Mesendoderm (in vitro differentiated cells): ENCODE data around the gene SLC44A5.

ENCODE experiments used
- DNase-seq: peaks from one replicate; pipeline ENCODE4 v3.0.0; 2013
- H2AK5ac ChIP-seq: 2 replicates; pipeline ENCODE4 v1.6.1; 2013; ENCODE audit warnings: low read length, inconsistent platforms
- H2BK120ac ChIP-seq: 2 replicates; pipeline ENCODE4 v1.6.1; 2013; ENCODE audit warnings: low read depth, mild to moderate bottlenecking, low read length, moderate library complexity, mixed read lengths
- H2BK15ac ChIP-seq: replicated peaks from 2 replicates; pipeline ENCODE4 v1.6.1; 2013; ENCODE audit warnings: low read depth, mild to moderate bottlenecking, moderate library complexity
- H2BK5ac ChIP-seq: 2 replicates; pipeline ENCODE4 v1.6.1; 2013; ENCODE audit warnings: low read length, inconsistent platforms
- H3K18ac ChIP-seq: 2 replicates; pipeline ENCODE4 v1.6.1; 2013; ENCODE audit warnings: mild to moderate bottlenecking, low read length, mixed read lengths
- H3K23ac ChIP-seq: one replicate; pipeline ENCODE4 v1.6.1; 2013; ENCODE audit warnings: low read length
- H3K27ac ChIP-seq: 2 replicates; pipeline ENCODE4 v1.5.1; 2013; ENCODE audit warnings: low read depth, mild to moderate bottlenecking, inconsistent platforms, low read length, moderate library complexity
- H3K27me3 ChIP-seq: 2 replicates; pipeline ENCODE4 v1.6.1; 2013; ENCODE audit warnings: low read length, control low read depth, mild to moderate bottlenecking, inconsistent platforms; ENCODE audit not compliant: insufficient read depth, poor library complexity
- H3K36me3 ChIP-seq: 2 replicates; pipeline ENCODE4 v1.6.1; 2013; ENCODE audit warnings: low read length, inconsistent platforms; ENCODE audit not compliant: control insufficient read depth, insufficient read depth
- H3K4ac ChIP-seq: one replicate; pipeline ENCODE4 v1.6.1; 2013; ENCODE audit warnings: low read depth, mild to moderate bottlenecking, low read length, moderate library complexity
- H3K4me1 ChIP-seq: 2 replicates; pipeline ENCODE4 v1.6.1; 2013; ENCODE audit warnings: low read depth, low read length, inconsistent platforms; ENCODE audit not compliant: control insufficient read depth
- H3K4me2 ChIP-seq: 2 replicates; pipeline ENCODE4 v1.6.1; 2013; ENCODE audit warnings: low read length
- H3K4me3 ChIP-seq: 2 replicates; pipeline ENCODE4 v1.5.1; 2013; ENCODE audit warnings: mild to moderate bottlenecking, low read length
- H3K56ac ChIP-seq: one replicate; pipeline ENCODE4 v1.6.1; 2013; ENCODE audit warnings: low read length
- H3K79me1 ChIP-seq: 2 replicates; pipeline ENCODE4 v1.6.1; 2013; ENCODE audit warnings: low read length, inconsistent platforms
- H3K79me2 ChIP-seq: 2 replicates; pipeline ENCODE4 v1.6.1; 2013; ENCODE audit warnings: mild to moderate bottlenecking, low read length; ENCODE audit not compliant: control insufficient read depth, insufficient read depth
- H3K9ac ChIP-seq: 2 replicates; pipeline ENCODE4 v1.6.1; 2013; ENCODE audit warnings: low read length, inconsistent platforms
- H4K5ac ChIP-seq: one replicate; pipeline ENCODE4 v1.6.1; 2013; ENCODE audit warnings: low read length
- H4K8ac ChIP-seq: one replicate; pipeline ENCODE4 v1.6.1; 2013; ENCODE audit warnings: low read depth, mild to moderate bottlenecking, control low read depth, low read length, moderate library complexity
- WGBS: extraction: QIAGEN DNeasy Blood & Tissue Kit; methylation state at CpG from one replicate; pipeline ENCODE4 v1.1.7; 2013; ENCODE audit warnings: low lambda C conversion rate, missing lambda C conversion rate; ENCODE audit not compliant: insufficient coverage; ENCODE audit errors: extremely low coverage; 5-methylcytosine and 5-hydroxymethylcytosine counted together

SLC44A5 gene

GRCh38 chr1:75330624-75331023 is 280.3 kb downstream of the SLC44A5 start:
- H3K4me1 ChIP-seq, result peaks cover 2% of the 10 kb centered on the region
- H3K4me3 ChIP-seq, result no peak overlapping the region
- no peak overlapping the region for H2BK15ac ChIP-seq
- H3K27ac ChIP-seq, result no peak overlapping the region
- no peak overlapping the region for H3K4me2 ChIP-seq
- no peak overlapping the region for H3K9ac ChIP-seq
- no peak overlapping the region for H4K8ac ChIP-seq
- no peaks in the 10 kb centered on the region for H3K27me3 ChIP-seq
- H2BK5ac ChIP-seq, result no peak overlapping the region
- no peaks in the 10 kb centered on the region for H3K79me1 ChIP-seq
- DNase-seq, result no peak
- H3K4ac ChIP-seq, result no peak overlapping the region
- no peaks in the 10 kb centered on the region for H3K79me2 ChIP-seq
- H3K36me3 ChIP-seq, result no peaks in the 10 kb centered on the region
- H2BK120ac ChIP-seq, result no peak overlapping the region
- no peak overlapping the region for H3K56ac ChIP-seq
- no peak overlapping the region for H4K5ac ChIP-seq
- no peak overlapping the region for H2AK5ac ChIP-seq
- H3K18ac ChIP-seq, result no peak overlapping the region
- H3K23ac ChIP-seq, result no peak overlapping the region

DNA sequence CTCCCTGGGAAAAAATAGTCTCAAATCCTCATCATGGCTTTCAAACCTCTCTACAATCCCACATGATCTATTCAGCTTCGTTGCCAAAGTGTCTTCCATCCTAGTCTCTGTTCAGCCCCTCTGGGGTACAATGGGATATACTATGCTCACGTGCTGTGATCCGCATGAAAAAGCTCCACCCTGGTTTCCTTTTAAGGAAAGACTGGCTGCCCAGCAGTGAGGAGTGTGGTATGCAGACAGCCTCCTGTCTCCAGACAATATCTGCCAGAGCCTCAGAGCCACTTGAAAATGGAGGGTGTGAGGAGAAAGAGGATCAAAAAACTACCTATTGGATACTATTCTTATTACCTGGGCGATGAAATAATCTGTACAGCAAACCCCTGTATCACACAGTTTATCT is 282.2 kb downstream of the SLC44A5 start:
- no peaks in the 10 kb centered on the region for H3K79me2 ChIP-seq
- H3K79me1 ChIP-seq, result no peaks in the 10 kb centered on the region
- WGBS, result no CpG with 5 or more reads among the region's 4 CpGs
- peak; percentile 42 for DNase-seq
- no peaks in the 10 kb centered on the region for H3K36me3 ChIP-seq
- H2BK5ac ChIP-seq, result no peak overlapping the region
- H3K4ac ChIP-seq, result no peak overlapping the region
- H3K18ac ChIP-seq, result no peak overlapping the region
- H2BK120ac ChIP-seq, result no peak overlapping the region
- H3K56ac ChIP-seq, result no peak overlapping the region
- no peak overlapping the region for H3K23ac ChIP-seq
- no peak overlapping the region for H4K5ac ChIP-seq
- H3K27me3 ChIP-seq, result no peaks in the 10 kb centered on the region
- no peak overlapping the region for H3K27ac ChIP-seq
- peaks cover 2% of the 10 kb centered on the region for H3K4me1 ChIP-seq
- no peak overlapping the region for H4K8ac ChIP-seq
- no peak overlapping the region for H2BK15ac ChIP-seq
- no peak overlapping the region for H3K4me2 ChIP-seq
- no peak overlapping the region for H2AK5ac ChIP-seq
- H3K4me3 ChIP-seq, result no peak overlapping the region
- H3K9ac ChIP-seq, result no peak overlapping the region

- WGBS, result no CpG with 5 or more reads among the region's 2 CpGs
- Histone ChIP-seq H4K8ac (no peak overlapping the region), H4K5ac (no peak overlapping the region), H3K79me2 (no peaks in the 10 kb centered on the region), H3K23ac (no peak overlapping the region), H2AK5ac (no peak overlapping the region), H3K27me3 (no peaks in the 10 kb centered on the region), H3K4me1 (peaks cover 2% of the 10 kb centered on the region), H2BK15ac (no peak overlapping the region), H3K4ac (no peak overlapping the region), H3K79me1 (no peaks in the 10 kb centered on the region), H3K9ac (no peak overlapping the region), H3K56ac (no peak overlapping the region), H3K4me3 (no peak overlapping the region), H3K36me3 (no peaks in the 10 kb centered on the region), H3K27ac (no peak overlapping the region), H3K18ac (no peak overlapping the region), H3K4me2 (no peak overlapping the region), H2BK120ac (no peak overlapping the region), H2BK5ac (no peak overlapping the region)
- DNase-seq, result no peak
These were observed 283.5 kb downstream of the SLC44A5 start for GRCh38 chr1:75327395-75327794.

- Histone ChIP-seq H3K4me2 (no peak overlapping the region), H3K27ac (no peak overlapping the region), H3K27me3 (no peaks in the 10 kb centered on the region), H2BK5ac (no peak overlapping the region), H3K9ac (no peak overlapping the region), H3K79me1 (no peaks in the 10 kb centered on the region), H3K79me2 (no peaks in the 10 kb centered on the region), H2BK15ac (no peak overlapping the region), H4K5ac (no peak overlapping the region), H2AK5ac (no peak overlapping the region), H3K4me3 (no peak overlapping the region), H3K18ac (no peak overlapping the region), H3K36me3 (no peaks in the 10 kb centered on the region), H4K8ac (no peak overlapping the region), H3K56ac (no peak overlapping the region), H2BK120ac (no peak overlapping the region), H3K4me1 (peaks cover 2% of the 10 kb centered on the region), H3K4ac (no peak overlapping the region), H3K23ac (no peak overlapping the region)
- no peak for DNase-seq
- WGBS, result no CpG with 5 or more reads among the region's 4 CpGs
These were observed 292.9 kb downstream of the SLC44A5 start for GRCh38 chr1:75317976-75318375.

DNA sequence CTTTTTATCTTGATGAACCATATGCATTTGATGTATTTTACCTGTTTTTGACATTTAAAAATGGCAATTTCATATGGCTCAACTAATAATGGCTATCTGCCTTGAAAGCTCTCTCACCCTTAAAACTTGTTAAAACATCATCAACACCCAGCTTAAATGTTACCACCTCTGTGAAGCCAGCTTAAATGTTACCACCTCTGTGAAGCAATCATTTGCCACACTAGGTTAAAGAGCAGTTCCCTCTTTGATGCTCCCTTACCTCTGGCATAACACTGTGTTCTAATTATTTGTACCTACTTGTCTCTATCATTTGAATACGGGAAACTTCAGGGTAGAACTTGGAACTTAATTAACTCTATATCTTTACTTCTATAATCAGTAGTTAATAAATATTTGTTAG is 294.7 kb downstream of the SLC44A5 start:
- H2BK5ac ChIP-seq, result no peak overlapping the region
- H3K4ac ChIP-seq, result no peak overlapping the region
- H4K5ac ChIP-seq, result no peak overlapping the region
- no peak overlapping the region for H3K4me3 ChIP-seq
- no peak overlapping the region for H4K8ac ChIP-seq
- H3K4me1 ChIP-seq, result peaks cover 2% of the 10 kb centered on the region
- no peaks in the 10 kb centered on the region for H3K36me3 ChIP-seq
- no CpG with 5 or more reads among the region's 1 CpG for WGBS
- no peak overlapping the region for H3K27ac ChIP-seq
- no peaks in the 10 kb centered on the region for H3K27me3 ChIP-seq
- H3K23ac ChIP-seq, result no peak overlapping the region
- H3K56ac ChIP-seq, result no peak overlapping the region
- H3K18ac ChIP-seq, result no peak overlapping the region
- no peak overlapping the region for H3K9ac ChIP-seq
- H2BK120ac ChIP-seq, result no peak overlapping the region
- no peak overlapping the region for H2BK15ac ChIP-seq
- no peaks in the 10 kb centered on the region for H3K79me1 ChIP-seq
- H2AK5ac ChIP-seq, result no peak overlapping the region
- peak; percentile 69 for DNase-seq
- no peak overlapping the region for H3K4me2 ChIP-seq
- no peaks in the 10 kb centered on the region for H3K79me2 ChIP-seq

DNA sequence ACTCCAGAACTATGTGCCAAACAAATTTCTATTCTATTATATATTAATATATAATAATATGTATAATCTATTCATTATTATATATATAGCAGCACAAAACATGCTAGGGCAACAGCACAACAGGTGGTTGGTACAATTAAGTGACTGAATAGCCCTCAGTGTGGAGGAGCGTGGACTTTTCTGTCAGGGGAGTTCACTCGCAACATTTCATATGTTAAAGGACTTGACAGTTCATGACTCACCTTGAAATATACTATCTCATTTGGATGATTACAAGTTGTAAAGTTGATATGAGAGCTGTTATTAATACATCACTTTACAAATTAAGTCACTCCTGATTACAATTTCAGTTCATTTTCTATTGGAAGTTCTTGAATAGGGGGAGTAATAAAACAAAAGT is 298.3 kb downstream of the SLC44A5 start:
- no peak overlapping the region for H3K56ac ChIP-seq
- H3K4me1 ChIP-seq, result peaks cover 2% of the 10 kb centered on the region
- no peak overlapping the region for H3K9ac ChIP-seq
- DNase-seq, result no peak
- no peak overlapping the region for H3K4ac ChIP-seq
- H3K4me2 ChIP-seq, result no peak overlapping the region
- no peak overlapping the region for H2BK5ac ChIP-seq
- no peak overlapping the region for H3K27ac ChIP-seq
- H3K79me1 ChIP-seq, result no peaks in the 10 kb centered on the region
- no peak overlapping the region for H4K8ac ChIP-seq
- no peak overlapping the region for H2BK120ac ChIP-seq
- H3K27me3 ChIP-seq, result no peaks in the 10 kb centered on the region
- no CpG with 5 or more reads among the region's 2 CpGs for WGBS
- H2BK15ac ChIP-seq, result no peak overlapping the region
- H4K5ac ChIP-seq, result no peak overlapping the region
- H3K23ac ChIP-seq, result no peak overlapping the region
- no peaks in the 10 kb centered on the region for H3K79me2 ChIP-seq
- no peak overlapping the region for H3K4me3 ChIP-seq
- H3K36me3 ChIP-seq, result no peaks in the 10 kb centered on the region
- no peak overlapping the region for H2AK5ac ChIP-seq
- no peak overlapping the region for H3K18ac ChIP-seq
